K562 (cell line): Measurements from ENCODE around the gene ZFR2. TPM values are rescaled to one million over a fixed set of nuclear protein-coding genes. Genes with fewer than 3 reads are reported as not detected.
A peak's percentile ranks its signal among the peaks of the same experiment; 100 is the strongest.

Source experiments
- CREBBP ChIP-seq: IDR thresholded peaks from one replicate; pipeline ENCODE4 v1.6.1; 2012; ENCODE audit warnings: low read depth, mild to moderate bottlenecking, control low read depth, inconsistent platforms, low read length
- CXXC5 ChIP-seq: fragments of 250-450 bp; sonication (Bioruptor Pico); IDR thresholded peaks from 2 replicates; pipeline ENCODE4 v1.8.0; 2022; ENCODE audit warnings: inconsistent platforms, mild to moderate bottlenecking, moderate library complexity
- DIDO1 ChIP-seq: fragments of 450-650 bp; IDR thresholded peaks from 2 replicates; pipeline ENCODE4 v1.6.1; 2016; ENCODE audit warnings: low read depth, missing biosample characterization, missing genetic modification characterization
- ESRRB ChIP-seq: fragments of 250-450 bp; sonication (Bioruptor Pico); IDR thresholded peaks from 2 replicates; pipeline ENCODE4 v1.5.0; 2020; ENCODE audit warnings: mild to moderate bottlenecking, moderate library complexity, borderline replicate concordance
- KDM2B ChIP-seq: fragments of 250-450 bp; sonication (Bioruptor Pico); IDR thresholded peaks from 2 replicates; pipeline ENCODE4 v1.8.0; 2021; ENCODE audit warnings: mild to moderate bottlenecking, moderate library complexity
- KDM4B ChIP-seq, 2 experiments: fragments of 450-650 bp in 1 of 2; sonication (generic) in 1 of 2; IDR thresholded peaks; 2 replicates each; pipeline ENCODE4 v1.6.1; 2016 to 2017; ENCODE audit warnings: borderline replicate concordance in 2 of 2, antibody characterized with exemption in 1 of 2, low read depth in 1 of 2, mild to moderate bottlenecking in 1 of 2
- KHSRP ChIP-seq: fragments of 450-650 bp; IDR thresholded peaks from 2 replicates; pipeline ENCODE4 v1.6.1; 2017
- KLF10 ChIP-seq: fragments of 250-450 bp; sonication (Bioruptor Pico); IDR thresholded peaks from 2 replicates; pipeline ENCODE4 v1.6.1; 2021; ENCODE audit warnings: matching md5 sums
- NRF1 ChIP-seq, 2 experiments: fragments of 450-650 bp; IDR thresholded peaks in 1 of 2; conservative IDR thresholded peaks in 1 of 2; 2 replicates each; pipeline ENCODE4 v1.6.1; 2014; ENCODE audit warnings: mild to moderate bottlenecking in 2 of 2
- PHB2 ChIP-seq: fragments of 450-650 bp; IDR thresholded peaks from 2 replicates; pipeline ENCODE4 v1.6.1; 2017; ENCODE audit warnings: low read depth
- RB1 ChIP-seq: fragments of 450-650 bp; IDR thresholded peaks from 2 replicates; pipeline ENCODE4 v1.6.1; 2017; ENCODE audit warnings: low read depth, mild to moderate bottlenecking
- SETDB1 ChIP-seq: IDR thresholded peaks from one replicate; pipeline ENCODE4 v1.6.1; 2012; ENCODE audit warnings: low read length, control low read depth, inconsistent platforms
- SIX5 ChIP-seq, 2 experiments: IDR thresholded peaks; 2 replicates each; pipeline ENCODE4 v1.6.1; 2011; ENCODE audit warnings: low read length in 2 of 2, borderline replicate concordance in 1 of 2, low read depth in 1 of 2, mild to moderate bottlenecking in 1 of 2, moderate library complexity in 1 of 2; ENCODE audit not compliant: insufficient read depth in 1 of 2
- SMAD2 ChIP-seq: fragments of 150-350 bp; IDR thresholded peaks from 2 replicates; pipeline ENCODE4 v1.6.1; 2014; ENCODE audit warnings: low read depth, mild to moderate bottlenecking, low read length
- ZFP36 ChIP-seq: fragments of 150-350 bp; IDR thresholded peaks from 2 replicates; pipeline ENCODE4 v1.6.1; 2018; ENCODE audit warnings: low read length, low read depth; ENCODE audit not compliant: partially characterized antibody
- ZNF124 ChIP-seq: sonication (generic); formaldehyde crosslinking; IDR thresholded peaks from 2 replicates; pipeline ENCODE4 v1.8.1; 2022; ENCODE audit warnings: missing genetic modification reagents
- ZNF696 ChIP-seq: fragments of 250-450 bp; sonication (Bioruptor Pico); conservative IDR thresholded peaks from 2 replicates; pipeline ENCODE4 v1.4.0; 2020; ENCODE audit warnings: mild to moderate bottlenecking, moderate library complexity
- polyA plus RNA-seq, 8 experiments: library from polyadenylated mRNA; depleted of rRNA in 4 of 8; stranded (reverse) in 5 of 8; unstranded in 3 of 8; fragments of >200 nt; fragmentation: Nextera tagmentation in 2 of 8; fragmentation: Illumina TruSeq in 1 of 8; extraction: Ambion mirVana in 2 of 8; extraction: Trizol in 1 of 8; gene quantifications; 2 replicates each; pipeline versions ENCODE4 v1.2.1 to v1.2.3, GENCODE V29; 2011 to 2014; ENCODE audit warnings: inconsistent platforms in 1 of 8, missing spikeins in 1 of 8
- total RNA-seq, 7 experiments: library from RNA; depleted of rRNA in 6 of 7; stranded (reverse); fragments of >200 nt in 6 of 7; fragmentation: Illumina TruSeq in 2 of 7; extraction: Trizol in 2 of 7; gene quantifications; 2 replicates each; pipeline versions ENCODE4 v1.2.1 to v1.2.3, GENCODE V29; 2011 to 2021; ENCODE audit warnings: low replicate concordance in 1 of 7
- TF ChIP-seq, protein P1 (sequence below): fragments of 250-450 bp; sonication (Bioruptor Pico); IDR thresholded peaks from 2 replicates; pipeline ENCODE4 v1.8.0; 2021; ENCODE audit warnings: borderline replicate concordance, mild to moderate bottlenecking, moderate library complexity; ENCODE audit not compliant: poor library complexity, severe bottlenecking
- TF ChIP-seq, protein P2 (sequence below): sonication (generic); formaldehyde crosslinking; IDR thresholded peaks from 2 replicates; pipeline ENCODE4 v1.8.1; 2023; ENCODE audit warnings: mild to moderate bottlenecking, missing genetic modification reagents
- TF ChIP-seq, protein P3 (sequence below): sonication (generic); formaldehyde crosslinking; IDR thresholded peaks from 2 replicates; pipeline ENCODE4 v1.8.1; 2023; ENCODE audit warnings: mild to moderate bottlenecking, missing genetic modification reagents
- TF ChIP-seq, protein P4 (sequence below): fragments of 450-650 bp; IDR thresholded peaks from 2 replicates; pipeline ENCODE4 v1.6.1; 2017; ENCODE audit warnings: antibody characterized with exemption, mild to moderate bottlenecking

The ZFR2 gene
- total and polyA plus RNA-seq, 9 of the 15 experiments (the other 6 are each of a cell fraction or from before 2014, with no cell fraction given), result 0.03 to 0.59 (median 0.07) TPM; not detected in 6

DNA sequence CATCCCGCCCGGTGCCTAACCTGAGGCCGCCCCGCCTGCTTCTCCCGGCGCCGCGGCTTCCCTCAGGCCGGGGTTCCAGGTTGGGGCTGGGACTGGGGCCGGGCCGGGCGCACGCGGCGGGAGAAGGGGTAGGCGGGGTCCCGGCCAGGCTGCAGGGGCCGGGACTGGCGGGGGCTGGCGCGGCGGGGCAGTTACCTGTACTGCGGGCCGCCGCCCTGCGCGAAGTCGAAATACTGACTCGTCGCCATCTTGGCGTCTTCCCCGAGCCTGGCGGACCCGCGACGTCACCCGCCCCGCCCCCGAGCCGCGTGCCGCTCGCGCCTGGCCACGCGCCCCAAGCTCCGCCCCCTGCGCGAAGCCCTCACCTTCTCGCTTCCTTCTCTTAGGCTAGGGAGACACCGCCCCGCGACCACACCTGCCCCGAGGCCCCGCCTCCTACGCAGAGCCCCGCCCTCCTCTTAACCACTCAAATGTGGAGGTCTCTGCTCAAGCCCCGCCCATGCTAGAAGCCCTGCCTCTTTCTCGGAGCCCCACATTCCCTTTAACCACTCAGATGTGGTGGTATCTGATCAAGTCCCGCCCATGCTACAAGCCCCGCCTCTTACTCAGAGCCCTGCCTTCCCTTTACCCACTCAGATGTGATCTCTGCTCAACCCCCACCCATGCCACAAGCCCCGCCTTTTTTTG is at the start of gene ZFR2 (continued):
- TF ChIP-seq CXXC5 (CRISPR knock-in tag) (0 out of 2 replicates have a peak, but pooled peaks have one; percentile 10), SIX5 (IDR thresholded peaks at IDR 0.05; ENCODE audit: borderline replicate concordance in 1 of 2, insufficient read depth in 1 of 2, low read depth in 1 of 2, low read length in 2 of 2) (no peak), ZNF124 (no peak), SETDB1 (no peak), KDM4B (IDR thresholded peaks at IDR 0.05; ENCODE audit: borderline replicate concordance in 2 of 2, low read depth in 1 of 2) (no peak), KHSRP (no peak), RB1 (no peak), ESRRB (CRISPR knock-in tag) (no peak), KLF10 (no peak), CREBBP (no peak), SMAD2 (no peak), ZFP36 (no peak), ZNF696 (CRISPR knock-in tag) (no peak), KDM2B (CRISPR knock-in tag) (no peak), PHB2 (no peak), NRF1 (conservative IDR thresholded peaks at IDR 0.05 in 1 of 2, IDR thresholded peaks at IDR 0.05 in 1 of 2) (0 out of 4 replicates have a peak, but pooled peaks of 1 of the 2 experiments have one; percentile 20), DIDO1 (tag) (no peak)
- TF ChIP-seq, protein P1, sequence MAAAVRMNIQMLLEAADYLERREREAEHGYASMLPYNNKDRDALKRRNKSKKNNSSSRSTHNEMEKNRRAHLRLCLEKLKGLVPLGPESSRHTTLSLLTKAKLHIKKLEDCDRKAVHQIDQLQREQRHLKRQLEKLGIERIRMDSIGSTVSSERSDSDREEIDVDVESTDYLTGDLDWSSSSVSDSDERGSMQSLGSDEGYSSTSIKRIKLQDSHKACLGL (CRISPR knock-in tag), result no peak
- TF ChIP-seq, protein P2, sequence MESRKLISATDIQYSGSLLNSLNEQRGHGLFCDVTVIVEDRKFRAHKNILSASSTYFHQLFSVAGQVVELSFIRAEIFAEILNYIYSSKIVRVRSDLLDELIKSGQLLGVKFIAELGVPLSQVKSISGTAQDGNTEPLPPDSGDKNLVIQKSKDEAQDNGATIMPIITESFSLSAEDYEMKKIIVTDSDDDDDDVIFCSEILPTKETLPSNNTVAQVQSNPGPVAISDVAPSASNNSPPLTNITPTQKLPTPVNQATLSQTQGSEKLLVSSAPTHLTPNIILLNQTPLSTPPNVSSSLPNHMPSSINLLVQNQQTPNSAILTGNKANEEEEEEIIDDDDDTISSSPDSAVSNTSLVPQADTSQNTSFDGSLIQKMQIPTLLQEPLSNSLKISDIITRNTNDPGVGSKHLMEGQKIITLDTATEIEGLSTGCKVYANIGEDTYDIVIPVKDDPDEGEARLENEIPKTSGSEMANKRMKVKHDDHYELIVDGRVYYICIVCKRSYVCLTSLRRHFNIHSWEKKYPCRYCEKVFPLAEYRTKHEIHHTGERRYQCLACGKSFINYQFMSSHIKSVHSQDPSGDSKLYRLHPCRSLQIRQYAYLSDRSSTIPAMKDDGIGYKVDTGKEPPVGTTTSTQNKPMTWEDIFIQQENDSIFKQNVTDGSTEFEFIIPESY (CRISPR knock-in tag), result peak; percentile 96
- TF ChIP-seq, protein P3, sequence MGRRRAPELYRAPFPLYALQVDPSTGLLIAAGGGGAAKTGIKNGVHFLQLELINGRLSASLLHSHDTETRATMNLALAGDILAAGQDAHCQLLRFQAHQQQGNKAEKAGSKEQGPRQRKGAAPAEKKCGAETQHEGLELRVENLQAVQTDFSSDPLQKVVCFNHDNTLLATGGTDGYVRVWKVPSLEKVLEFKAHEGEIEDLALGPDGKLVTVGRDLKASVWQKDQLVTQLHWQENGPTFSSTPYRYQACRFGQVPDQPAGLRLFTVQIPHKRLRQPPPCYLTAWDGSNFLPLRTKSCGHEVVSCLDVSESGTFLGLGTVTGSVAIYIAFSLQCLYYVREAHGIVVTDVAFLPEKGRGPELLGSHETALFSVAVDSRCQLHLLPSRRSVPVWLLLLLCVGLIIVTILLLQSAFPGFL (CRISPR knock-in tag), result no peak
- TF ChIP-seq, protein P4, sequence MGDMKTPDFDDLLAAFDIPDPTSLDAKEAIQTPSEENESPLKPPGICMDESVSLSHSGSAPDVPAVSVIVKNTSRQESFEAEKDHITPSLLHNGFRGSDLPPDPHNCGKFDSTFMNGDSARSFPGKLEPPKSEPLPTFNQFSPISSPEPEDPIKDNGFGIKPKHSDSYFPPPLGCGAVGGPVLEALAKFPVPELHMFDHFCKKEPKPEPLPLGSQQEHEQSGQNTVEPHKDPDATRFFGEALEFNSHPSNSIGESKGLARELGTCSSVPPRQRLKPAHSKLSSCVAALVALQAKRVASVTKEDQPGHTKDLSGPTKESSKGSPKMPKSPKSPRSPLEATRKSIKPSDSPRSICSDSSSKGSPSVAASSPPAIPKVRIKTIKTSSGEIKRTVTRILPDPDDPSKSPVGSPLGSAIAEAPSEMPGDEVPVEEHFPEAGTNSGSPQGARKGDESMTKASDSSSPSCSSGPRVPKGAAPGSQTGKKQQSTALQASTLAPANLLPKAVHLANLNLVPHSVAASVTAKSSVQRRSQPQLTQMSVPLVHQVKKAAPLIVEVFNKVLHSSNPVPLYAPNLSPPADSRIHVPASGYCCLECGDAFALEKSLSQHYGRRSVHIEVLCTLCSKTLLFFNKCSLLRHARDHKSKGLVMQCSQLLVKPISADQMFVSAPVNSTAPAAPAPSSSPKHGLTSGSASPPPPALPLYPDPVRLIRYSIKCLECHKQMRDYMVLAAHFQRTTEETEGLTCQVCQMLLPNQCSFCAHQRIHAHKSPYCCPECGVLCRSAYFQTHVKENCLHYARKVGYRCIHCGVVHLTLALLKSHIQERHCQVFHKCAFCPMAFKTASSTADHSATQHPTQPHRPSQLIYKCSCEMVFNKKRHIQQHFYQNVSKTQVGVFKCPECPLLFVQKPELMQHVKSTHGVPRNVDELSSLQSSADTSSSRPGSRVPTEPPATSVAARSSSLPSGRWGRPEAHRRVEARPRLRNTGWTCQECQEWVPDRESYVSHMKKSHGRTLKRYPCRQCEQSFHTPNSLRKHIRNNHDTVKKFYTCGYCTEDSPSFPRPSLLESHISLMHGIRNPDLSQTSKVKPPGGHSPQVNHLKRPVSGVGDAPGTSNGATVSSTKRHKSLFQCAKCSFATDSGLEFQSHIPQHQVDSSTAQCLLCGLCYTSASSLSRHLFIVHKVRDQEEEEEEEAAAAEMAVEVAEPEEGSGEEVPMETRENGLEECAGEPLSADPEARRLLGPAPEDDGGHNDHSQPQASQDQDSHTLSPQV, result no peak
